SK-N-SH (cell line): ENCODE results near the gene VWA3B. TPM values are rescaled to one million over a fixed set of nuclear protein-coding genes. Genes with fewer than 3 reads are reported as not detected.

Experiments
- CTCF ChIA-PET: fragments of 300-600, 350-600 bp; formaldehyde crosslinking; extraction: SDS; loops from one replicate; lab custom pipeline; 2021; lab: Yijun Ruan, JAX
- POLR2A ChIA-PET: fragments of 350-600 bp; sonication (Branson Sonifier 250); formaldehyde crosslinking; extraction: SDS; loops from one replicate; lab custom pipeline; 2020; ENCODE audit warnings: antibody characterized with exemption, inconsistent platforms; lab: Yijun Ruan, JAX
- DNase-seq: peaks from one replicate; pipeline ENCODE4 v3.0.0; 2012
- H2AFZ ChIP-seq: fragments of 200-600 bp; sonication (generic); 2 replicates; pipeline ENCODE4 v1.8.1; 2016; ENCODE audit warnings: antibody characterized with exemption, mild to moderate bottlenecking, low read depth
- H3F3A ChIP-seq: fragments of 200-600 bp; sonication (generic); replicated peaks from 2 replicates; pipeline ENCODE3; 2016; ENCODE audit warnings: antibody characterized with exemption, mild to moderate bottlenecking; ENCODE audit not compliant: insufficient read depth
- H3K27ac ChIP-seq, 2 experiments: fragments of 200-500 bp in 1 of 2; fragments of 200-600 bp in 1 of 2; sonication (Bioruptor generic) in 1 of 2; sonication (generic), shearing (Covaris generic) in 1 of 2; 2 replicates each; pipeline versions ENCODE4 v1.5.1 to v1.6.1; 2014 to 2016; ENCODE audit warnings: low read depth in 2 of 2, inconsistent platforms in 1 of 2, low read length in 1 of 2, mild to moderate bottlenecking in 1 of 2, mixed read lengths in 1 of 2
- H3K27me3 ChIP-seq: fragments of 200-600 bp; sonication (generic), shearing (Covaris generic); 2 replicates; pipeline ENCODE4 v1.6.1; 2016; ENCODE audit warnings: mixed run types; ENCODE audit not compliant: insufficient read depth
- H3K36me3 ChIP-seq, 2 experiments: fragments of 200-500 bp in 1 of 2; fragments of 200-600 bp in 1 of 2; sonication (Bioruptor generic) in 1 of 2; sonication (generic) in 1 of 2; replicated peaks in 1 of 2; 2 replicates each; pipeline versions ENCODE3 to v1.5.1; 2014 to 2016; ENCODE audit warnings: low read length in 1 of 2, mild to moderate bottlenecking in 1 of 2; ENCODE audit not compliant: insufficient read depth in 2 of 2, control insufficient read depth in 1 of 2
- H3K4me1 ChIP-seq, 2 experiments: fragments of 200-500 bp in 1 of 2; fragments of 200-600 bp in 1 of 2; sonication (Bioruptor generic) in 1 of 2; sonication (generic), shearing (Covaris generic) in 1 of 2; 2 replicates each; pipeline versions ENCODE4 v1.5.1 to v1.6.1; 2014 to 2016; ENCODE audit warnings: low read depth in 1 of 2, low read length in 1 of 2, mixed run types in 1 of 2; ENCODE audit not compliant: insufficient read depth in 2 of 2, control insufficient read depth in 1 of 2
- H3K4me2 ChIP-seq: fragments of 200-600 bp; sonication (generic), shearing (Covaris generic); 2 replicates; pipeline ENCODE4 v1.6.1; 2017; ENCODE audit warnings: mixed run types
- H3K4me3 ChIP-seq, 2 experiments: fragments of 200-500 bp in 1 of 2; fragments of 200-600 bp in 1 of 2; sonication (Bioruptor generic) in 1 of 2; sonication (generic), shearing (Covaris generic) in 1 of 2; 2 replicates each; pipeline versions ENCODE4 v1.5.1 to v1.8.1; 2014 to 2016; ENCODE audit warnings: low read depth in 2 of 2, inconsistent platforms in 1 of 2, low read length in 1 of 2, mild to moderate bottlenecking in 1 of 2, mixed read lengths in 1 of 2, moderate library complexity in 1 of 2
- H3K79me2 ChIP-seq: fragments of 200-600 bp; sonication (generic); 2 replicates; pipeline ENCODE4 v1.8.1; 2017; ENCODE audit warnings: mild to moderate bottlenecking; ENCODE audit not compliant: insufficient read depth
- H3K9ac ChIP-seq: fragments of 200-600 bp; sonication (generic); 2 replicates; pipeline ENCODE4 v1.6.1; 2017; ENCODE audit warnings: mixed run types
- H3K9me2 ChIP-seq: fragments of 200-600 bp; sonication (generic); 2 replicates; pipeline ENCODE4 v1.6.1; 2017; ENCODE audit warnings: mixed run types
- H3K9me3 ChIP-seq: fragments of 200-600 bp; sonication (generic); 2 replicates; pipeline ENCODE4 v1.6.1; 2017; ENCODE audit warnings: mixed run types, mild to moderate bottlenecking, moderate library complexity
- H4K20me1 ChIP-seq: fragments of 200-600 bp; sonication (generic); 2 replicates; pipeline ENCODE4 v1.6.1; 2017; ENCODE audit warnings: mild to moderate bottlenecking, mixed run types; ENCODE audit not compliant: insufficient read depth
- CTCF ChIP-seq: fragments of 200-600 bp; sonication (generic); IDR thresholded peaks from 2 replicates; pipeline ENCODE4 v1.6.1; 2017; ENCODE audit warnings: antibody characterized with exemption, mild to moderate bottlenecking, moderate library complexity
- ELF1 ChIP-seq: IDR thresholded peaks from 2 replicates; pipeline ENCODE4 v1.4.0; 2012
- FOSL2 ChIP-seq: IDR thresholded peaks from 2 replicates; pipeline ENCODE4 v1.4.0; 2012; ENCODE audit warnings: low read depth, mild to moderate bottlenecking, moderate library complexity, borderline replicate concordance
- GABPA ChIP-seq: IDR thresholded peaks from 2 replicates; pipeline ENCODE4 v1.4.0; 2012; ENCODE audit warnings: low read depth, mild to moderate bottlenecking
- JUND ChIP-seq: IDR thresholded peaks from 2 replicates; pipeline ENCODE4 v1.4.0; 2012
- MEF2A ChIP-seq: IDR thresholded peaks from 2 replicates; pipeline ENCODE4 v1.4.0; 2012; ENCODE audit warnings: low read depth, borderline replicate concordance
- MXI1 ChIP-seq: IDR thresholded peaks from 2 replicates; pipeline ENCODE4 v1.6.1; 2012; ENCODE audit warnings: mild to moderate bottlenecking, low read depth, low read length, improper control_type of control experiment
- POLR2AphosphoS5 ChIP-seq: IDR thresholded peaks from 2 replicates; pipeline ENCODE4 v1.6.1; 2012; ENCODE audit warnings: low read depth, low read length
- RCOR1 ChIP-seq: fragments of 150-350 bp; IDR thresholded peaks from 2 replicates; pipeline ENCODE4 v1.6.1; 2017; ENCODE audit warnings: antibody characterized with exemption, low read length
- REST ChIP-seq: IDR thresholded peaks from 2 replicates; pipeline ENCODE4 v1.6.1; 2012; ENCODE audit warnings: mild to moderate bottlenecking, low read depth, low read length, moderate library complexity
- RFX5 ChIP-seq: IDR thresholded peaks from 2 replicates; pipeline ENCODE4 v1.6.1; 2012; ENCODE audit warnings: mild to moderate bottlenecking, improper control_type of control experiment, low read length
- SIN3A ChIP-seq: IDR thresholded peaks from 2 replicates; pipeline ENCODE4 v1.6.1; 2012; ENCODE audit warnings: low read depth, mild to moderate bottlenecking, low read length, moderate library complexity, borderline replicate concordance
- SMC3 ChIP-seq: IDR thresholded peaks from 2 replicates; pipeline ENCODE4 v1.6.1; 2012; ENCODE audit warnings: low read depth, low read length, improper control_type of control experiment
- TCF12 ChIP-seq: IDR thresholded peaks from 2 replicates; pipeline ENCODE4 v1.4.0; 2012
- TEAD4 ChIP-seq: IDR thresholded peaks from 2 replicates; pipeline ENCODE4 v1.4.0; 2012; ENCODE audit warnings: mild to moderate bottlenecking, borderline replicate concordance; ENCODE audit not compliant: insufficient read depth
- USF1 ChIP-seq: IDR thresholded peaks from 2 replicates; pipeline ENCODE4 v1.4.0; 2012; ENCODE audit warnings: low read depth, borderline replicate concordance
- YY1 ChIP-seq: IDR thresholded peaks from 2 replicates; pipeline ENCODE4 v1.4.0; 2012; ENCODE audit warnings: low read depth, mild to moderate bottlenecking
- ZBTB33 ChIP-seq: IDR thresholded peaks from 2 replicates; pipeline ENCODE4 v1.4.0; 2012; ENCODE audit warnings: low read depth, borderline replicate concordance
- WGBS: methylation state at CpG from one replicate; pipeline ENCODE4 v1.1.6; 2017; ENCODE audit warnings: low lambda C conversion rate; 5-methylcytosine and 5-hydroxymethylcytosine counted together
- polyA plus RNA-seq, 3 experiments: library from polyadenylated mRNA; depleted of rRNA; stranded (reverse); fragments of >200 nt; gene quantifications; 2 replicates each; pipeline ENCODE4 v1.2.3, GENCODE V29; 2012

Gene VWA3B
- polyA plus RNA-seq, 1 of the 3 experiments (the other 2 are of a cell fraction), result not detected

- Histone ChIP-seq H2AFZ (no peak overlapping the region), H3K36me3 (no peaks in the 10 kb centered on the region), H3K27me3 (no peaks in the 10 kb centered on the region; the same call in 1 of the 2 replicates), H3F3A (no peaks in the 10 kb centered on the region), H3K27ac (no peak overlapping the region), H3K4me1 (no peaks in the 10 kb centered on the region; a peak in 1 of 4 replicates), H3K79me2 (no peaks in the 10 kb centered on the region), H3K9ac (no peak overlapping the region), H3K4me3 (no peak overlapping the region), H3K9me3 (no peaks in the 10 kb centered on the region), H3K9me2 (no peaks in the 10 kb centered on the region), H3K4me2 (no peak overlapping the region), H4K20me1 (no peaks in the 10 kb centered on the region)
- CTCF ChIA-PET, result no interaction called here
- POLR2A ChIA-PET, result no interaction called here
- WGBS, result 74% methylated on average over 4 of the region's 4 CpGs
- TF ChIP-seq FOSL2 (no peak), TCF12 (no peak), MEF2A (no peak), ELF1 (no peak), JUND (no peak), SMC3 (no peak), REST (no peak), GABPA (no peak), ZBTB33 (no peak), MXI1 (no peak), RCOR1 (no peak), TEAD4 (no peak), RFX5 (no peak), USF1 (no peak), POLR2AphosphoS5 (no peak), YY1 (no peak), SIN3A (no peak), CTCF (no peak)
- DNase-seq, result no peak
These were observed 73.6 kb downstream of the VWA3B start for GRCh38 chr2:98160554-98160953.
